ENCODE data around the gene CTSL.

DNA sequence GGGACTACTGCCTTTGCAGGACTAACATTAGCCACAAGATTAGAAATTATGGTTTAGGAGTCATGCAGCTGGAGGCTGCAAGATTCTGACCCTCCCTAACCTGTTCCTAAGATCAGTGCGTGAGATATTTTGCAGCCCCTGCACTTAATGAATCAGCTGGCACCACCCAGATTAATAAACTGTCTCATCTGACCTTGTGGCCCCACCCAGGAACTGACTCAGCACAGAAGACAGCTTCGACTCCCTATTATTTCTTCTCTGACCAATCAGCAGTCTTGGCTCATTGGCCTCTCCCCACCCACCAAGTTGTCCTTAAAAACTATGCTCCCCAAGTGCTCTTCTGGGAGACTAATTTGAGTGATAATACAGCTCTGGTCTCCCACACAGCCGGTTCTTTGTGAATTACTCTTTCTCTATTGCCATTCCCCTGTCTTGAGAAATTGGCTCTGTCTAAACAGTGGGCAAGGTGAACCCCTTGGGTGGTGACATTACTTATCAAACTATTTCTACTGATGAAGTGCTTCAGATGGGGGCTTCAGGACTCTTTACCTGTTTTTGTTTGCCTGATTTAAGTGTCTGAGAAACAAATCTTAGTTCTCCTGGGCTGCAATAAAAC is 17.0 kb downstream of the CTSL start:
- TF ChIP-seq, protein P1, sequence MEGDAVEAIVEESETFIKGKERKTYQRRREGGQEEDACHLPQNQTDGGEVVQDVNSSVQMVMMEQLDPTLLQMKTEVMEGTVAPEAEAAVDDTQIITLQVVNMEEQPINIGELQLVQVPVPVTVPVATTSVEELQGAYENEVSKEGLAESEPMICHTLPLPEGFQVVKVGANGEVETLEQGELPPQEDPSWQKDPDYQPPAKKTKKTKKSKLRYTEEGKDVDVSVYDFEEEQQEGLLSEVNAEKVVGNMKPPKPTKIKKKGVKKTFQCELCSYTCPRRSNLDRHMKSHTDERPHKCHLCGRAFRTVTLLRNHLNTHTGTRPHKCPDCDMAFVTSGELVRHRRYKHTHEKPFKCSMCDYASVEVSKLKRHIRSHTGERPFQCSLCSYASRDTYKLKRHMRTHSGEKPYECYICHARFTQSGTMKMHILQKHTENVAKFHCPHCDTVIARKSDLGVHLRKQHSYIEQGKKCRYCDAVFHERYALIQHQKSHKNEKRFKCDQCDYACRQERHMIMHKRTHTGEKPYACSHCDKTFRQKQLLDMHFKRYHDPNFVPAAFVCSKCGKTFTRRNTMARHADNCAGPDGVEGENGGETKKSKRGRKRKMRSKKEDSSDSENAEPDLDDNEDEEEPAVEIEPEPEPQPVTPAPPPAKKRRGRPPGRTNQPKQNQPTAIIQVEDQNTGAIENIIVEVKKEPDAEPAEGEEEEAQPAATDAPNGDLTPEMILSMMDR (IDR thresholded peaks at IDR 0.05) = no peak
- TF ChIP-seq POLR2A (IDR thresholded peaks at IDR 0.05; ENCODE audit: low read length) (no peak), CEBPB (IDR thresholded peaks at IDR 0.05) (no peak), MYC (IDR thresholded peaks at IDR 0.05; ENCODE audit: borderline replicate concordance, low read length) (no peak), BCL3 (IDR thresholded peaks at IDR 0.05) (no peak), MAX (IDR thresholded peaks at IDR 0.05) (no peak), RAD21 (conservative IDR thresholded peaks at IDR 0.05 in 1 of 2, IDR thresholded peaks at IDR 0.05 in 1 of 2) (no peak), TP53 (CRISPR knock-in tag; IDR thresholded peaks at IDR 0.05) (no peak), CHD2 (IDR thresholded peaks at IDR 0.05; ENCODE audit: low read length, partially characterized antibody) (no peak), PBX3 (IDR thresholded peaks at IDR 0.05) (no peak), EHMT2 (IDR thresholded peaks at IDR 0.05; ENCODE audit: low read depth) (no peak), HDAC2 (IDR thresholded peaks at IDR 0.05) (no peak)
- TF ChIP-seq, protein P2, sequence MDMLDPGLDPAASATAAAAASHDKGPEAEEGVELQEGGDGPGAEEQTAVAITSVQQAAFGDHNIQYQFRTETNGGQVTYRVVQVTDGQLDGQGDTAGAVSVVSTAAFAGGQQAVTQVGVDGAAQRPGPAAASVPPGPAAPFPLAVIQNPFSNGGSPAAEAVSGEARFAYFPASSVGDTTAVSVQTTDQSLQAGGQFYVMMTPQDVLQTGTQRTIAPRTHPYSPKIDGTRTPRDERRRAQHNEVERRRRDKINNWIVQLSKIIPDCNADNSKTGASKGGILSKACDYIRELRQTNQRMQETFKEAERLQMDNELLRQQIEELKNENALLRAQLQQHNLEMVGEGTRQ (IDR thresholded peaks at IDR 0.05) = no peak
